Cardiac fibroblast (primary cell): Measurements from ENCODE around the gene HDHD2.
A peak's percentile ranks its signal among the peaks of the same experiment; 100 is the strongest.
"Not testable (repeated sequence)": the region's sequence is repeated elsewhere in the genome, so short reads cannot be mapped to it uniquely, and the experiment has no call there.

Experiments used
- DNase-seq, 2 donors: peaks; one replicate each; pipeline versions ENCODE4 v3.0.0 to v3.0.0-alpha.2; 2010; ENCODE audit warnings: low read depth in 2 of 2
- H3K4me3 ChIP-seq, 2 donors: replicated peaks in 1 of 2; 1 replicate in 1 of 2; 2 replicates in 1 of 2; pipeline ENCODE4 v1.5.1; 2011; ENCODE audit warnings: low read depth in 2 of 2, low read length in 2 of 2, mild to moderate bottlenecking in 2 of 2, moderate library complexity in 1 of 2
- TF ChIP-seq, protein P1 (sequence below): IDR thresholded peaks from one replicate; pipeline ENCODE4 v1.5.1; 2011; ENCODE audit warnings: low read depth, mild to moderate bottlenecking, low read length, inconsistent platforms

Gene HDHD2, protein sequence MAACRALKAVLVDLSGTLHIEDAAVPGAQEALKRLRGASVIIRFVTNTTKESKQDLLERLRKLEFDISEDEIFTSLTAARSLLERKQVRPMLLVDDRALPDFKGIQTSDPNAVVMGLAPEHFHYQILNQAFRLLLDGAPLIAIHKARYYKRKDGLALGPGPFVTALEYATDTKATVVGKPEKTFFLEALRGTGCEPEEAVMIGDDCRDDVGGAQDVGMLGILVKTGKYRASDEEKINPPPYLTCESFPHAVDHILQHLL

DNA sequence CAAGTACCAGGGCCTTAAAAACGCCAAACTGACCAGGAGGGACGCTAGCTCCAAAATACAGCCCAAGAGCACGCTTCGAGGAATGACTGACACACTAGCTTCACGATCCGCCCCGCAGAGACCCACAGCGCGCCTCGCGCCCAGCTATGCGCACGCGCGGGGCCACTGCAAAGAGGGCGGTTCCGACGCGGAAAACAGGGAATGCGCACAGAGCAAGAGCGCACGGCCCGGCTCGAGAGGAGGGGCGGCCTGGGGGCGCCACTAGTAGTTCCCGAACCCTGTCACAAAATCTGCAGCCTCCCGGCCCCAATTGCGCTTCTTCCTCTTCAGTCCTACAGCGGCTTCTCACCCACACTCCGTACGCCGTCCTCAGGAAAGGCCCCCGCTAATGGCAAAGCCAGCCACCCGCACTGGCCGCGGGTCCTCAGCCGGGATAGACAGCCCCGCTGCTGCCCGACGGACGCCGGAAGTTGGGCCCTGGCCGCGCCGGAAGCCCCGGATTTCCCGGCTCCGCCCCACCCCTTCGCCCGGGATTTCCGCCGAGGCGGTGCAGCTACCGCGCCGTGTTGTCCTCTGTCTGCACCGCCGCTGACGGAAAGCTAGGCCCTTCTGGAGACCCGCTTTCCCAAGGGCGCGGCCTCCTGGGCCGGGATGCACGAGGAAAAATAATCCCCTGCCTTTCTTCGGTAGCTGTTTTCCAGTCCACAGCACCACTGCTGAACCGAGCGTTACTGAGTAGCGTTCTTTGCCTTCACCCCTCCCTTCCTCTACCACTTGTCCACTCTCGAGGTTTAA lies at the start of gene HDHD2:
HDHD2 (minus strand) TSS at position 472 of the 795 bp plus-strand sequence. CDS start 14,061 bp downstream, outside the sequence.
- DNase-seq: peak; percentile 79 to 83
- peak within 1 kb of the TSS; percentile 62 to 77 for H3K4me3 ChIP-seq
- TF ChIP-seq, protein P1, sequence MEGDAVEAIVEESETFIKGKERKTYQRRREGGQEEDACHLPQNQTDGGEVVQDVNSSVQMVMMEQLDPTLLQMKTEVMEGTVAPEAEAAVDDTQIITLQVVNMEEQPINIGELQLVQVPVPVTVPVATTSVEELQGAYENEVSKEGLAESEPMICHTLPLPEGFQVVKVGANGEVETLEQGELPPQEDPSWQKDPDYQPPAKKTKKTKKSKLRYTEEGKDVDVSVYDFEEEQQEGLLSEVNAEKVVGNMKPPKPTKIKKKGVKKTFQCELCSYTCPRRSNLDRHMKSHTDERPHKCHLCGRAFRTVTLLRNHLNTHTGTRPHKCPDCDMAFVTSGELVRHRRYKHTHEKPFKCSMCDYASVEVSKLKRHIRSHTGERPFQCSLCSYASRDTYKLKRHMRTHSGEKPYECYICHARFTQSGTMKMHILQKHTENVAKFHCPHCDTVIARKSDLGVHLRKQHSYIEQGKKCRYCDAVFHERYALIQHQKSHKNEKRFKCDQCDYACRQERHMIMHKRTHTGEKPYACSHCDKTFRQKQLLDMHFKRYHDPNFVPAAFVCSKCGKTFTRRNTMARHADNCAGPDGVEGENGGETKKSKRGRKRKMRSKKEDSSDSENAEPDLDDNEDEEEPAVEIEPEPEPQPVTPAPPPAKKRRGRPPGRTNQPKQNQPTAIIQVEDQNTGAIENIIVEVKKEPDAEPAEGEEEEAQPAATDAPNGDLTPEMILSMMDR: peak; percentile 0

DNA sequence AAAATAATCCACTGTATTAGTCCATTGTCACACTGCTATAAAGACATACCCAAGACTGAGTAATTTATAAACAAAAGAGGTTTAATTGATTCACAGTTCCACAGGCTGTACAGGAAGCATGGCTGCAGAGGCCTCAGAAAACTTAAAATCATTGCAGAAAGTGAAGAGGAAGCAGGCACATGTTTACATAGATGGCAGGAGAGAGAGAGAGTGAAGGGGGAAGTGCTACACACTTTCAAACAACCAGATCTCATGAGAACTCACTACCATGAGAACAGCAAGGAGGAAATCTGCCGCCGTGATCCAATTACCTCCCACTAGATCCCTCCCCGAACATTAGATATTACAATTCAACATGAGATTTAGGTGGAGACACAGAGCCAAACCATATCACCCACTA lies 45.7 kb upstream of the HDHD2 start:
- H3K4me3 ChIP-seq, DNase-seq: not testable (repeated sequence)

DNA sequence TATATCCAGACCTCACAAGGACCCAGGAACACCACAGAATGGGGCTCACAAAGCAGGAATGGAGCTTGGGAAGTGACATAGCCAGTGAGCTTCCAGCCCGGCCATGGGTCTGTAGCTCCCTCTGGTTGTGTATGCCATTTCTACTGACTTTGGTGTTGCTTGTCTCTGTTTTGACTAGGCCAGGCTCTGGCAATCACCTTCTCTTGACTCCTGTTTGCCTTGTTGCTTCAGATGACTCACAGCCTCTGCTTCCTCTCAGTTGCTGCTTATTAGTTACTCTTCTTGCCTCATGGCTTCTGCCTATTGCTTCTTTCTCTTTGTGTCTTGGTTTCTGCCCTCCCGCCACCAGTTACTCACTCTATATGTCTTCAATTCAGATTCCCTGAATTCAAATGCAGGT lies 41.7 kb upstream of the HDHD2 start:
- TF ChIP-seq, protein P1: no peak
- no peak overlapping the region for H3K4me3 ChIP-seq
- peak; percentile 16 to 66 for DNase-seq

DNA sequence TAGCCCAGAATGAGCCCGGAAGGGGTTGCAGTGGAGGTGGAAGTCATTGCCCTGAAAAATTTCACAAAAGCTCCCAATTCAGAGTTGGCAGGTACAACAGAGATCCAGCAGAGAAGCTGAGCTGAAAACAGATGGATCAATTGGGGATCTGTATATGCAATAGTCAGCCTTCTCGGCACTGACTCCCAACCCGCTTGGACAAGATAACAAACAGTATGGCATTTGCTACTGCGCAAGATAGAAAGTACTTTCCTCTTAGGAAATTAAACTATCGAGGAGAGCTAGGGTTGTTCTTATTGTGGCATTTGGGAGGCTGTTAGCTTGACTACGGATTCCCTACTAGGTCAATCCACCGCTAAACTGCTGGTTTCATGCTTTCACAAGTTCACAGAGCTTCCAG lies 37.4 kb upstream of the HDHD2 start:
- TF ChIP-seq, protein P1: no peak
- H3K4me3 ChIP-seq: no peak overlapping the region
- no peak for DNase-seq

DNA sequence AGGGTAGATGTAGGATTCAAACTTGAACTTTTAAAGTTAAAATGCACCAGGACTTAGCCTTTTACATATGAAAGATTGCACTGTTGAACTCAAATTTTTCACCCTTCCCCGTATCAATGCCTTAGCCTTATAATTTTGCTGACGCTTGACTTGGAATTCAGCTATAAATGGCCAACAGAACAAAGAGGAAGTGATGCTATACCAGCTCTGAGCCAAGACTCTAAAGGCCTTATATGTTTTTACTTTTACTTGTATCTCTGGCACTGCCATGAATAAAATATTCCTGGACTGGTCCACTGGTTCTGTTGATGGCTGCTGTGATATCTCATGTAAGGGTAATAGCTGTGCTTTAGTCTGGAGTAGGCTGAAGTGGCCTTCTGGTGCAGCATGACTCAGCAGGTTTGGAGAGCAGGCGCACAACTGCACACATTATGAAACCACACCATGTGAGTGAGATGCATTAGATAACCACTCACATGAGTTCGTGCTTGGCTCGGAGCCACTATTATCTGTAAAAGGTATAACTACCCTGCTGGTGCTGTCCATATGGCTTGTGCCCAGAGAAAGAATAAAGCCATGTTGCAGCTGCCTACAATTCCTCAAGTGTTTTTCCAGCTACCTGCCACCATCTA lies 34.2 kb upstream of the HDHD2 start:
- DNase-seq: peak; percentile 52 to 68
- H3K4me3 ChIP-seq: no peak overlapping the region
- TF ChIP-seq, protein P1: no peak

DNA sequence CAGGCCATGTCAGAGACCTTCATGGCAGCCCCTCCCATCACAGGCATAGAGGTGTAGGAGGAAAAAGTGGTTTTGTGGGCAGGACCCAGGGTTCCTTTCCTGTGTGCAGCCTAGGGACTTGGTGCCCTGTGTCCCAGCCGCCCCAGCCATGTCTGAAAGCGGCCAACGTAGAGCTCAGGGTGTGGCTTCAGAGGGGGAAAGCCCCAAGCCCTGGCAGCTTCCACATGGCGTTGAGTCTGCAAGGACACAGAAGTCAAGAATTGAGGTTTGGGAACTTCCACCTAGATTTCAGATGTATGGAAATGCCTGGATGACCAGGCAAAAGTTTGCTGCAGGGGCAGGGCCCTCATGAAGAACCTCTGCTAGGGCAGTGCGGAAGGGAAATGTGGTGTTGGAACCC lies 31.9 kb upstream of the HDHD2 start:
- not testable (repeated sequence) for DNase-seq, H3K4me3 ChIP-seq

DNA sequence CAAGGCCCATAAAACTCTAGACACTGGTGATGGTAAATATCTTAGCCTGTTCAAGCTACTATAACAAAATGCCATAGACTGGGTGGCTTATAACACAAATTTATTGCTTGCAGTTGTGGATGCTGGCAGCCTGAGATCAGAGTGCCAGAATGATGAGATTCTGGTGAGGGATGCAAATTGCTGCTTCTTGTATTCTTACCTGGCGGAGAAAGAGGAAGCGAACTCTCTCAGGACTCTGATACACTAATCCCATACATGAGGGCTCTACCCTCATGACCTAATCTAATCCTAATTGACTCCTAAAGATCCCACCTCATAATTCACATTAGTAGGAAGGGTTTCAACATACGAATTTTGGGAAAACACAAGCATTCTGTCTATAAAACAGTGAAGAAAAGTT lies 30.5 kb upstream of the HDHD2 start:
- TF ChIP-seq, protein P1: no peak
- DNase-seq: no peak
- H3K4me3 ChIP-seq: no peak overlapping the region
